Effector CD8-positive, alpha-beta T cell (primary cell): Measurements from ENCODE around the gene TMOD2.
A peak's percentile ranks its signal among the peaks of the same experiment; 100 is the strongest.

ENCODE experiments used
- DNase-seq: peaks from one replicate; lab custom pipeline; 2025; lab: John Stamatoyannopoulos, UW

The TMOD2 gene

DNA sequence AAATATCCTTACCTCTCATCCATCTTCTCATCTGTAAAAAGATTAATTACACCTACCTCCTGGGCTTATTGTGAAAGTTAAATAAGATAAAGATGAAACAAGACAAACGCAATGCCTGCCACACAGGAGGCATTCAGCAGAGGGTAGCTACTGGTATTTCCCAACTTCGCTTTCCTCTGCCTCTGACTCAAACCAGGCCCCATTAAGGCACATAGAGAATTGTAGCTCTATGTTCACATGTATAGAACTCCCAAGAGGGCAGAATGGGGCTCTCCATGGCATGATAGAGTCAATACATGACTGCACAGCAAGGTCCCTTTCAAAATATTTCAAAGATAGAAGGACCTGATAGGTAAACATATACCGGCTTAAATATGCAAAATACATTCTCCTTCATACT lies 15.3 kb upstream of the TMOD2 start:
- no peak for DNase-seq

DNA sequence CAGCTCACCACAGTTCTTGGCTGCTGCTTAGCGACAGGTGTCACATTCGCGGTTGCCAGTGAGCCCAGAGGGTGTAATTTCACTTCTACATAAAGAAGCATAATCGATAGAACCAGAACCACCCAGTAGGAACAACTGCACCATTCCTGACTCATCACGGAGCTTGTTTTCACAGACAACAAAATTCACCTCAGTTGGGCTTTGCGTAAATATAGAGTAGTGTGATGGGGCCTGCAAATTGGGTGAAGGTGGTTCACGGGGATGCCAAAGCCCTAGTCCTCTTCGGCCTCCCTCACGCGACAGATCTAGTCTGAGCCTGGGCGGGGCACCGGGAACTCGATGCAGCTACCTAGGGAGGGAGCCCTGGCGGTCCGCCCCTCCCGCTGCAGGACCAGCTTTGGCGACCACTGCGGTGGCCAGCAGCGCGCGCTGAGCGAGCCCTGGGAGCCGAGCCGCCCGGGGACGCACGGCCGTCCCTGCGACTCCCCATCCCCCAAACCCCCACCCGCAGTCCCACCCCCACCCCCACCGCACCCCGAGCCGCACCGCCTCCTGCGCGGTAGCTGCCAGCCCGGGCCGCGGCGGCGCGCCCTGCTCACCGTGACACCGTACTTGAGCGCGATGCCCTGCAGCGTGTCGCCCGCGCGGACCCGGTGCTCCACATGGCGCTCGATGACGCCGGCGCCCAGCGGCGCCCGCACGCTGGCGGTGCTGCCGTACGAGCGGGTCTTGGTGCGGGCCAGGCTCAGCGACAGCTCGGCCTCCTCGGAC lies 14.5 kb upstream of the TMOD2 start:
- DNase-seq, result peak; percentile 32

DNA sequence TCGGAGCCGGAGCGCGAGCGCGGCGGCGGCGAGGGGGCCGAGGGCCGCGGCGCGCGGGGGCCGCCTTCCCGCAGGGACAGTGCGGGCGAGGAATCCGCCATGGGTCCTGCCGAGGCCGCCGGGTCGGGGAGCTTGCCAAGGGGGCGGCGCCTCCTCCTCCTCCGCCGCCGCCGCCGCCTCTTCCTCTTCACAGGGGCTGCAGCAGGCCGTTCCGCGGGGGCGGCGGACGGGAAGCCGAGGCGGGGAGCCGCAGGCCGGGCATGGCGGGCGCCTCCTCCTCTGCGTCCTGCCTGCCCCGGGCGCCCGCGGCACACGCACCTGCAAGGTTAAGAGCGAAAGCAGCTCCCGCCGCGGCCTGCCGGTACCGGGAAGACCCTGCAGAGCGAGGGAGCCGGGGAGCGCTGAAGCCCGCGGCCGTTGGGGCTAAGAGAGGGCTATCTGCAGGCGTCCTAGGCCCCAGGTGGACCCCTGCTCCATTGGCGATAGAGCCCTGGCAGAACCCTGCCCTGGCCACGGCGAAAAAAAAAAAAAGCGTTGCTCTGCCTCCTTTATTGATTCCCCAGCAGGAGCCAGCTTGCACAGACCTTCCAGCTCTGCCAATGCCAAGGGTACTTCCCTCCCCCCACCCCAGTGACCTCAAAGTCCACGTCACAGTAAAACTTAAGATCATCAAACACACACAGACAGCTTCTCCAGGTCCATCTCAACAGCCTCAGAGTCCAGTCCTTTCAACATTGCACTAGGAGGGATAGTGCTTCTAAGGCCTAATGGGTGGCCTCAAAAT lies 13.7 kb upstream of the TMOD2 start, which contains the start of gene LYSMD2:
TSS of gene LYSMD2 (minus strand) at position 134 of the 784 bp plus-strand sequence. CDS start at position 101, 33 bp downstream.
- peak; percentile 38 for DNase-seq

DNA sequence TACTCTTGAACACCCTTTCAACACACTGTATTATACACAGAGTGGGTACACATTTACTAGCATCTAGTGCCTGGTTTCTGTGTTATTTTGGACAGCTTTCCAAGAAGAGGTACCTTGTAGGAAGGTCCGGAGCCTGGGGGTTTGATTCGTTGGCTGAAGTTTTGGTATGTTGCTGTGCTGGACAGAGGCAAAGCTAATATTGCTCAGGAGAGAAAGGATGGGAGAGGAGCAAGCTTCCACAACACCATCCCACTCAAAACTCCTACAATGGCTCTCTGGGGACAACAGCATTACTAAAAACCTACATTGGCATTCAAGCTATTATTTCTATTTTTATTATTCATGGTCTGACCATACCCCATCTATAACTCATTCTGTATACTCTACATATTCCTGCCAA lies 12.8 kb upstream of the TMOD2 start:
- DNase-seq, result no peak

DNA sequence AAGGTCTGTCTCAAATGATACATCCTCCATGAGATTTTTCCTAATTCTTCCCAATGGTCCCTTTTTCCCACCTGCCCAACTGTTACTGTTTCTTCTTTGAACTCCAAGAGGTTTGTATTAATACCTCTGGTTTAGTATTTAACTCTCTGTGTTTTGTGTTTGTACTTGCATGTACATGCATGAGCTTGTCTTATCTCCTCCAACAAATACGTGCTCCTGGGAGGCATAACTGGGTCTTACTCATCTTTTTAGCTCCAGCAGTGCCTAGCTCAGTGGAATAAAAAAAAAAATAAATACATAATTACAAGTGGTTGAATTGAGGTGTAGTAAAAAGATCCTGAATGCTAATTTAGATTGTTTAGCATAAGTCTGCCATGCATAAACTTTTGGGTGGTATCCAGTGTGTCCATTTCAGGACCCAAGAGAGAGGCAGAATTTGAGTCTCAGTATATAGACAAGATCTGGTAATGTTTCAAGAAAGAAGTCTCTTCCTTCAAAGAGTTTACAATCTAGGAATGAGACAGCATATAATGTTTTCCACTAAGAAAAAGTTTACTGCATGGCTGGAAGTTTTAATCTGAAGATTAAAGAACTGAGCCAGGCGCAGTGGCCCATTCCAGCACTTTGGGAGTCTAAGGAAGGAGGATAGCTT lies 12.2 kb upstream of the TMOD2 start:
- DNase-seq, result no peak

DNA sequence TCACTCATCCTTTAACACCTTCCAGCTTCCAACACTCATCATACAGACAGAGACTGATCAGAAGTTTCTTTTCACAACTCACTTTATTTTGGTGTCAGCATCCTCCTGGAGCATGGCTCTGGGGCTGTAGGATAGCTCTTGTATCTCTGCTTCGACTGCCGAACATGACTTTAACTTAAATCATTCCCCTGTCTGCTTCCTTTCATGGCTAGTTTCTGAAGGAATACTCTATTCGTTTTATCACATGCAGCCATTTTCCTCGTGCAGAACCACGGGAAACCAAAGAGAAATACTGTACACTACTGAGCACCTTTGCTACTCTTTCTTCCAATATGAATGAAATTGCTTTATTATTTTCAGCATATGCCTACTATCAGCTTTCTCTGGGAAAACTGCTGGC lies 2.1 kb upstream of the TMOD2 start:
- DNase-seq, result no peak

DNA sequence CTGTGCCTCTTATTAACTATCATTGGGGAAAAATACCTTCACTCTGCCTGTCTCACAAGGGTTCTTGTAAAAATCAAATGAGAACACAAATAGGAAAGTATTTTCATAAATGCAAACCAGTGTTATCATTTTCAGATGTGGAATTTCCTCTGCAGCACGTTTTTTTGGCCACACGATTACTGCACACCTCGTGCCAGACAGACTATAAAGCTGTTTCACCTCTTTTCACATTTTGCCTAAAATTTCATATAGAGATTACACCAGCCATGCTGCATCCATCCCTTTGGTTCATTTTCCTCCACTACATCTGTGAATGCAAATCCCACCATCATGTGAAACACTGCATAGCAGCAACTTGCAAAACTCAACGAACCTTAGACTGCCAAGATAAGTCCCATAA lies 1.2 kb upstream of the TMOD2 start:
- DNase-seq, result no peak

DNA sequence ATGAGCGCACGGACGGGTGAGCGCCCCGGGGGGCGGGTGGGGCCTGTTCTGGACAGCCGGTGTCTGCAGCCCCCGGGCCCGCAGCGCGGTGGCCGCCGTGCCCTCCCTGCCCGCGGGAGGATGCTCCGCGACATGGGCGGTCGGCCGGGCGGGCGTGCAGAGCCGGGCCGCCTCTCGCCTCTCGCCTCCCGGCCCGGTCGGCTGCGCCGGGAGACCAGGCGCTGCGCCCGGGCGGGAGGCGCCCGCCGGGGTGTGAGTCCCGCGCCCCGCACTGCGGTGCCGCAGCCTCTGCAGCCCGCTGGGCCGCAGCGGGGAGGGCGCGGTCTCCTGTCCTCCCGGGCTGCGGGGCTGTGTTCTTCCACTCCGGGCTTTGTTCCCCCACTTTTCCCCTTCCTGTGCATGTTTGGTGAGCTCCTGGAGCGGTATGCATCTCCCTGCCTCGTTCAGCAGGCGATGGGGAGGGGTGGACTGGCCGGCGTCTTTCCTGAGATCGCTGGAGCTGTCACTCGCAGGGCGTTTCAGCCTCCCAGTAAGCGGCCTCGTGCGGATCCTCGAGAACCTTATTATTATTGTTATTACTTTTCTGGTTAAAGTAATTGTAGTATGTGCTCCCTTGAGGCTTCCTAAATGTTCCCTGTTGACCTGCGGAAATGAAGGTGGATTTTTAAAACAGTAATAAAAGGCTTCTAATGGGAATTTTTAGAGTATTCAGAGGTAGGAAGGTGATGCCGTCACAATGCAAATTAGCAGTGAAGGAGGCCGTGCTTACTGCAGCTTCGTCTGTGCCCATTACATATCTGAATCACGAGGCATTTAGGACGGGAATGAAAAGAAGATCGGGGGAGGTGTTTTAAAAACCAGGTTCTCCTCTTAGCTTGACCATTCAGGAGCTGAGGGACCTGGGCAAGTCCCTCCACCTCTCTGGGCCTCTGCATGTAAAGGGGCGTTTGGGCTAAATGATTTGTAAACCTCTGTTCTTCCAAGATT lies 593 bp downstream of the TMOD2 start:
- no peak for DNase-seq

DNA sequence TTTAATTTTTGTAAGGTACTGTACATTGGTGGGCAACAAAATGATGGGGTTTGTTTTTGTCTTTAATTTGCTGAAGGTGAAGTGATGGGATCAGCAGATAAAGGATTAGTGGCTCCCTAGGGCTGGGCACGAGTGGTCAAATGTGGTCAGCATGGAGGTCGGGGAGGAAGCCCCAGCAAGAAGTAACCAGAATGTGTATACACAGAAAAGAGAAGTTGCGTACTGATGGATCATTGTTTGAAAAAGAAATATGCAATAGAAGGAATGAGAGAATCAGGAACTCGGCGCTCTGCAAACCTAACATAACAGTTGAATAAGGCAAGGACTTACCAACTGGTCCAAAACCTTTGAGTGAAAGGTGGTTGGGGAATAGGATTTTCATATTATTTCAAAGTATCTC lies 1.5 kb downstream of the TMOD2 start:
- DNase-seq, result no peak

DNA sequence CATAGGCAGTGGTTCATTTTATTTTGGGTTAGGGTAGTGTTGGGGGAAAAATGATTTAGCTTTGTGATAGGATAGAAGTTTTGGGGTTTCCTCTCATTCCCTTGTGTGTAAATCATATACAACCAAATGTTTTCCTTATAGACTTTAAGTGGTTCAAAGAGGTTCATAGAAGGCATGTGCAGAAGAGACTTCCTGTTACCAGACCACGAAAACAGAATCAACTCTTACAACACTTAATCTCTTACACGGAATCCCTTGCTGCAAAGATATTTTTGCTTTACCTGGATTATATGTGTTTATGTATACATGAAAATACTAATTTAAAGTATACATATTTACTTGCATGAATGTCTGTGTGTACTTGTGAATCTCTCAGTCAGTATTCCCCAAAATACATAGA lies 2.9 kb downstream of the TMOD2 start:
- no peak for DNase-seq

DNA sequence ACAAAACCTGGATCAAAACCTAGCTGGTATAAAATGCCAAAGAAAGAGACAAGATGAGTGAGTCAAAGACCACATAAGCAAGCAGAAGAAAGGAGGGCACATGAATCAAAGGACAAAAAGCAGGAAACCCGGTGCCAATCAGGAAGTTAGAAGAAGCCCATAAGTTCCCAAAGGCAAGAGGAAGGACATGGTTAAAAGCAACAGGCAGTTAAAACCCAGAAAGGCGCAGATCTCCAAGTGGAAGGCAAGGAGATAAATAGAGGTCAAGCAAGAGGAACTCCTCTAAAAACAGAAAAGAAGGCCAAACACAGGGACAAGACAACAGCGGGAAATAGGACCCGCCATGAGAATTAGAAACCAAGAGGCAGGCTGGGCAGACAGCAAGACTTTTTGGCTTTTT lies 4.4 kb downstream of the TMOD2 start:
- DNase-seq, result no peak

DNA sequence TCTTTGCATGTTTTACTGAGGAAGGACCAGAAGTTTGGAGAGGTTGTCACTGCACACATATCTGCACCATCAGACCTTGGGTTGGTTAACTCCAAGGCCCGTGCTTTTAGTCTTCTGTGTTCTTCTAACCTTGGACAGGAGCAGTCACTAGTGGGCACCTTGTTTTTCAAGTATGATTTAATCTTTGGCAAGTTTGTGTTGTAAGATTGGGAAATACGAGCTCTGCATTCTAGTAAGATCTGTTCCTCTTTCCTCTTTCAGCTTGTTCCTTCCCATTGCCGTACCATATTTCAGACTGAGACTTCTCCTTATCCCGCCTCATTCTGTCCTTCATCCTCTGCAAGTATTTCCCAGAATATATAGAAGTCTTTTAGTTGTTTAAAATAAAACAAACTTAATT lies 5.1 kb downstream of the TMOD2 start:
- DNase-seq, result no peak

DNA sequence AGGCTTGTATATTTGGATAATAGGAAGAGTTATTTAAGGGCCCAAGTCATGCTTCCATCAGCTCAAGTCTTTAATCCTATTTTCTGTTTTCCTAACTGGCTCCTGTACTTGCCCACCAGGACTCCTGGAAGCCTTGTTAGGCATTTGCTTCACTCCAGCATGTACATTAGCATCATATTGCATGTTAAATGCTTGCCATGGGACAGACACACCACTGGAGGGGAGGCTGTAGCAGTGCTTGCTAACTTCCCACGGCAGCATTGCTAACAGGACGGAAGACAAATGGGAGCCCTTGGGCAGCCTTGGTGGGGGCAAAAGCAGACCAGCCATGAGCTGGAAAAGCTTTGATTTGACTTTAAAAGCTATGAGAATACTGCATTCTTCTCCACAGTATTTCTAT lies 6.1 kb downstream of the TMOD2 start:
- DNase-seq, result no peak

DNA sequence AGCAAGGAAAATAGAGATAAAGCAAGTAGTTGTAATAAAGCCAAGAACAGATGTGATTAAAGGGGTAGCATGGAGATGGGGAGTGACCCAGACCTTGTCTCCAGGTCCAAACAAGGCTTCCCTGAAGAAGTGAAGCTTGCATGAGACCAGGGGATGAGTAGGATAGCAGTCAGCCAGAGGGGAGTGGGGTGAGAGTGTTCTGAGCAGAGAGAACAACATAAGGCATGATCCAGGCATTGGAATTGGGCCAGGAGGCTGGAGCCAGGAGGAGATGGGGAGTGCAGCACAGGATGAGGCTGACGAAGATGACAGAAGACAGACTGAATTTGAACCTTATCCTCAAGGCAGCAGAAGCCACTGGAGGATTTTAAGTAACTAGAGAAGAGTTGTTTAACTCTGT lies 7.2 kb downstream of the TMOD2 start:
- DNase-seq, result no peak

DNA sequence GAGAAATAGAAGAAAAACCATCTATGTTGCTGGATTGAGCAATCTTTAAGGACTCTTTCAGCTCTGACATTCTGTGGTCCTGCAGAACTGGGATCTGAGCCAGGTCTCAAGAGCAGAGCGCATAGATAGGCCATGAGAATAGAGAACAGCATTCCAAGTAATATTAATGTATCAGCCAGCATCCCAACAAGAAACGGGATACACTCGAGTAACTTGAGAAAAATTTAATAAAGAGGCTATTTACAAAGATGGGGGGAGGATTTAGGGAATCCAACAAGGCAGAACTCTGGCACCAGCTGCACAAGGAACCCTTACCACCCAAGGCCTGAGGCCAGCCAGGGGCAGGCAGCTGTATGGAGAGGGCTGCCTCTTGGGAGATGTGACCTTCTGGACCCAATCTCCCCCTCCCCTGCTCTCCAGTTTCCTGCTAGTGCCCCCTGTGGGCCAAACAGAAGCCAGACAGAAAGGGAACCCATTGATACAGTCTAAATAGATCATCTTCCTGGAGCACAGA lies 8.2 kb downstream of the TMOD2 start:
- DNase-seq, result no peak

DNA sequence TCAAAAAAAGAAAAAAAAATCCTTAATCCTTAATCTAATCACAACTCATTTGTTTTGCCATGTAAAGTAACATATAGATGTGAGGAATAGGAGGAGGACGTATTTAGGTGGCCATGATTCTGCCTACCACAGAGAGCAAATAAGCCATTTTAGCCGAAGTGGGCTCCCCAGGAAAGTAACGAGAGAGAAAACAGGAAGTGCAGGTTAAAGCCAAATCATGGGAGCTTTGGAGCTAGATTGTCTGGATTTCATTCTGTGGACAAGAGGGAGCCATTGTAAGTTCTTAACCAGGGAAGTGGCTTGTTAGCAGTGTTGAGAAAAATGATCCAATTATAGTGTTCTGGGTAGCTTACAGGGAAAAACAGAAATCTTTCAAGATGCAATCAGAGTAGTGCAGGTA lies 9.4 kb downstream of the TMOD2 start:
- DNase-seq, result no peak

DNA sequence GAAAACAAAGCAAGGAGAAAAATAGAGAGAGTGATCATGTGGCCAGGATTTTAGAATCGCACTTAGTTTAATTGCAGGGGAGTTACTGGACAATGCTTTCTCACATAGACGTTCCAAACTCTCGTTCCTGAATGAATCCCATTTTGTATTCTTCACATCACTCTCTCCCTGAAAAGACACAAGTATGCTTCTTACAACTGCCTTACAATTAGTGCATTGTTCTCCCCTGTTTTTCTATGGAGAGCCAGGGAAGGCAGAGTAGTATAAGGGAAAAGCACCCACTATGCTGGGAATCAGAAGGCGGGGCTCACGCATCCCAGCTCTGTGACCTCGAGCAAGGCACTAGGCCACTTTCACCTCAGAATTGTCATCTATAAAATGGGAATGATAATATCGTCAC lies 14.4 kb downstream of the TMOD2 start:
- no peak for DNase-seq

DNA sequence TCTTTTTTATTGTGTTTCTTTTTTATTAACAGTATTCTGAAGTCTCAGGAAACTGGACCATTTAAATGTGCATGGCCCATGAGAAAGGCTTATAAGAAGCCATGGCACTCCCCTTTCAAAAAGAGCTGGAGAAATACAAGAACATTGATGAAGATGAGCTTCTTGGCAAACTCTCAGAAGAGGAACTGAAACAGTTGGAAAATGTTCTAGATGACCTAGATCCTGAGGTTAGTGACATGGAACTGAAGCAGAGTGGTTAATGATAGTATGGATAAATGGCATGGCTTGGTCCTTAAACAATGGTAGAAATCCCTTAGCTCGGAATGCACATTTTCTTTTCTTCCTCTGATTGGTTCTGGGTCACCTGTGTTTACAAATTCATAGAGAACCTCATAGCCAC lies 14.9 kb downstream of the TMOD2 start:
- no peak for DNase-seq

DNA sequence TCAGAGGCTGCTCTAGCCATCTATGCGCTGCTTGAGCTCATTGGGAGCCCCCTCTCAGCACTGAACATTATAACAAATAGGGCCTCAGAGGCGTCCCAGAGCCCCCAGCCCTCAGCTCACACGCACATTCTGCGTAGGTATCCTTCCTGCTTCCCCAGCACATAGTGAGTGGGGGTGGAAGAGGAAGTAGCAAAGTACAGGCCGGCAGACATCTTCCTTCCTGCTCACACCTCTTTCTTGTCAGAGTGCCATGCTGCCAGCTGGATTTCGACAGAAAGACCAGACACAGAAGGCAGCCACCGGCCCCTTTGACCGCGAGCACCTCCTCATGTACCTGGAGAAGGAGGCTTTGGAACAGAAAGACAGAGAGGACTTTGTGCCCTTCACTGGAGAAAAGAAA lies 16.6 kb downstream of the TMOD2 start:
- no peak for DNase-seq

DNA sequence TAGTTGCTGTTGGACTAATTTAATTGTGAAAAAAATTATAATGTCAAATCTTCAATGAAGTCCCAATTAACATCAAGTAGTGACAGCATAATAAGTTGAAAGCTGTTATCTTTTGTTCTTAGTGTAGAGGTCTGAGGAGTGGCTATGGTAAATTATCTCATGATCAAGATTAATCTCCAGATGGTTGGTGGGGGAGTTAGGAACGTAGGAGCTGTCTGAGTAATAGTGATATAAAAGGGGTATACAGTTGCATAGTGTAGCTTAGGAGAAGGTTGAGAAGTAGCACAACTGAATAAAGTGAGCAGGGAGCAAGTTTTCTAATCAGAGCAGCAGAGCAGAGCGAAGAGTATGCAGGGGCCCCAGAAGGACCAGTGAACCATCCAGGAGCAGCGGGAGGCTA lies 19.5 kb downstream of the TMOD2 start:
- DNase-seq, result no peak

DNA sequence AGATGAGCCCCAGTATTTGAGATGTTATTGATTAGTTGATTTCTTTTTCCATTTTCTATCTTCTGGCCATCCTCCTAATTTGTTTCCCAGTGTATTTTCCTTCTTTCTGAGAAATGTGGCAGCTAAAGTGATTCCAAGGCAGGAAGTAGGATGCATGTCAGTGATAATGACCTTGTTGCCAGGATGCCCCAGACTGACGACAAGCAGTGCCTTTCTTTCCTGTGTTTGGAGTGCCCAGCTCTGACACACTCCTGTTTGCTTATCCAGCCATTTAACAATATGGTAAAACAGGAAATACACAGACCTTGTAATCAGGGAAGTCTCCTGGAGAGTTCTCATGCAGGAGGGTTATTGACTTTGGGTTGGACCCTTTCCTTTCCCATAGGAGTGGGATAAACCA lies 20.4 kb downstream of the TMOD2 start:
- no peak for DNase-seq

DNA sequence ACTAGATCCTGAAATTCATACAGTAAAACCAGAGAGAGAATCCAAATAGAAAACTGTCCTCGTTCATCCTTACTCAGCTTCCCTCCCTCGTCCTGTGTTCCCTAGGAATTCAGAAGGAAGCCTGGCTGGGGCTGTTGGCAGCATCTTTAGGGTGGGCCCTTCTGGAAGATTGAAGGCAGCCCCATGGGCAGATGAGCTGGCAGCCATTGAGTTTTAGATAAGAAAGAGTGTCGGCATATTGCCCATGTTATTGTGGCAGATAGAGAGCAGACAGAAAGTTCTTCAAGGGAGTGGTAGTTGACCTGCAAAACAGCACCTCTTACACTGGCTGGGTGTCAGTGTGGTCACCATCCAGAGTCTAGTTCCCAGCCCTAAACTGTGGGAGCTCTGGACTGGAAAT lies 23.5 kb downstream of the TMOD2 start:
- DNase-seq, result no peak
